Caco-2 (cell line): Measurements from ENCODE around the gene TOR1B. TPM values are rescaled to one million over a fixed set of nuclear protein-coding genes. Genes with fewer than 3 reads are reported as not detected.
A peak's percentile ranks its signal among the peaks of the same experiment; 100 is the strongest.

Source experiments
- BruUV-seq: library from RNA; stranded (reverse); fragments of 400-500 nt; replicated peaks from 2 replicates; lab custom pipeline; 2021; lab: Mats Ljungman, UMichigan
- CTCF ChIA-PET: fragments of 300-600 bp; sonication (Branson Sonifier 250); formaldehyde crosslinking; loops from one replicate; lab custom pipeline; 2022; ENCODE audit warnings: antibody characterized with exemption; lab: Charles Lee
- POLR2A ChIA-PET: fragments of 300-600 bp; sonication (Branson Sonifier 250); formaldehyde crosslinking; loops from one replicate; lab custom pipeline; 2022; ENCODE audit warnings: antibody characterized with exemption; lab: Charles Lee
- DNase-seq, 2 experiments: peaks; one replicate each; pipeline versions ENCODE4 v3.0.0 to v3.0.0-alpha.2; 2020 to 2022
- H3K27me3 ChIP-seq: replicated peaks from 2 replicates; pipeline ENCODE4 v1.6.0; 2011; ENCODE audit warnings: low read length; ENCODE audit not compliant: control insufficient read depth, insufficient read depth
- H3K36me3 ChIP-seq: 2 replicates; pipeline ENCODE4 v1.5.1; 2011; ENCODE audit warnings: low read length; ENCODE audit not compliant: control insufficient read depth, insufficient read depth
- H3K4me1 ChIP-seq: fragments of 250-450 bp; sonication (Bioruptor Pico); 2 replicates; pipeline ENCODE4 v1.5.1; 2020; ENCODE audit warnings: mild to moderate bottlenecking
- H3K4me3 ChIP-seq: 2 replicates; pipeline ENCODE4 v1.5.1; 2011; ENCODE audit warnings: low read depth, mild to moderate bottlenecking, control low read depth, low read length
- H3K9me3 ChIP-seq: fragments of 250-450 bp; sonication (Bioruptor Pico); 2 replicates; pipeline ENCODE4 v1.5.1; 2020; ENCODE audit warnings: mild to moderate bottlenecking, moderate library complexity
- H3K27ac Mint-ChIP-seq: one replicate; pipeline ENCODE4 v1.8.0; 2022; ENCODE audit warnings: mixed read lengths; ENCODE audit not compliant: unreplicated experiment
- H3K27me3 Mint-ChIP-seq: one replicate; pipeline ENCODE4 v1.8.0; 2022; ENCODE audit warnings: mixed read lengths; ENCODE audit not compliant: insufficient read depth, unreplicated experiment
- H3K36me3 Mint-ChIP-seq: one replicate; pipeline ENCODE4 v1.8.0; 2022; ENCODE audit warnings: mild to moderate bottlenecking, mixed read lengths; ENCODE audit not compliant: insufficient read depth, unreplicated experiment
- H3K4me1 Mint-ChIP-seq: one replicate; pipeline ENCODE4 v1.8.0; 2022; ENCODE audit warnings: low read depth, mixed read lengths; ENCODE audit not compliant: unreplicated experiment
- H3K4me3 Mint-ChIP-seq: one replicate; pipeline ENCODE4 v1.8.0; 2022; ENCODE audit warnings: mild to moderate bottlenecking, moderate library complexity, mixed read lengths; ENCODE audit not compliant: unreplicated experiment
- H3K9me3 Mint-ChIP-seq: one replicate; pipeline ENCODE4 v1.8.0; 2022; ENCODE audit warnings: mixed read lengths; ENCODE audit not compliant: unreplicated experiment
- CTCF ChIP-seq, 2 experiments: fragments of 200-600 bp in 1 of 2; IDR thresholded peaks; 1 replicate in 1 of 2; 2 replicates in 1 of 2; pipeline versions ENCODE4 v1.5.1 to v1.8.0; 2011 to 2022; ENCODE audit warnings: antibody characterized with exemption in 1 of 2, control low read depth in 1 of 2, inconsistent platforms in 1 of 2, low read depth in 1 of 2, low read length in 1 of 2, mild to moderate bottlenecking in 1 of 2, moderate library complexity in 1 of 2; ENCODE audit not compliant: insufficient read depth in 1 of 2, severe bottlenecking in 1 of 2, unreplicated experiment in 1 of 2
- intact Hi-C: fragments of 100-400 bp; cut with micrococcal nuclease; formaldehyde crosslinking; loops from one replicate; pipeline ENCODE4 v1.10.0; 2022; ENCODE audit not compliant: unreplicated experiment
- total RNA-seq: library from RNA; stranded (reverse); gene quantifications from 2 replicates; pipeline ENCODE4 v1.2.3, GENCODE V29; 2022

The TOR1B gene
- total RNA-seq, 1 experiment from 2014 or later: 22.8 TPM

GRCh38 chr9:129828051-129828450, 25.1 kb downstream of the TOR1B start:
- no TSS peak for BruUV-seq
- TF ChIP-seq CTCF (IDR thresholded peaks at IDR 0.05; ENCODE audit: insufficient read depth in 1 of 2, low read depth in 1 of 2, low read length in 1 of 2, severe bottlenecking in 1 of 2, unreplicated experiment in 1 of 2): no peak
- Mint-ChIP-seq H3K9me3 (no peaks in the 10 kb centered on the region), H3K27me3 (no peaks in the 10 kb centered on the region), H3K4me3 (no peak overlapping the region), H3K4me1 (peaks cover 6% of the 10 kb centered on the region), H3K27ac (no peak overlapping the region), H3K36me3 (peaks cover 52% of the 10 kb centered on the region)
- intact Hi-C loops: no loop called here
- no peak for DNase-seq
- H3K9me3 ChIP-seq: no peaks in the 10 kb centered on the region
- ChIA-PET POLR2A (no interaction called here), CTCF (no interaction called here)
- H3K4me3 ChIP-seq: no peak overlapping the region
- no peaks in the 10 kb centered on the region; the same call in 1 of the 2 replicates for H3K36me3 ChIP-seq
- no peaks in the 10 kb centered on the region for H3K4me1 ChIP-seq
- no peaks in the 10 kb centered on the region for H3K27me3 ChIP-seq

- Histone ChIP-seq H3K9me3 (no peaks in the 10 kb centered on the region), H3K36me3 (no peaks in the 10 kb centered on the region; the same call in 1 of the 2 replicates), H3K27me3 (no peaks in the 10 kb centered on the region), H3K4me3 (no peak overlapping the region), H3K4me1 (peaks cover 2% of the 10 kb centered on the region; the same call in 1 of the 2 replicates)
- intact Hi-C loops: no loop called here
- H3K9me3 Mint-ChIP-seq: no peaks in the 10 kb centered on the region
- H3K4me3 Mint-ChIP-seq: no peak overlapping the region
- POLR2A ChIA-PET: no interaction called here
- no peaks in the 10 kb centered on the region for H3K27me3 Mint-ChIP-seq
- CTCF ChIA-PET: no interaction called here
- H3K27ac Mint-ChIP-seq: no peak overlapping the region
- TF ChIP-seq CTCF (IDR thresholded peaks at IDR 0.05; ENCODE audit: insufficient read depth in 1 of 2, low read depth in 1 of 2, low read length in 1 of 2, severe bottlenecking in 1 of 2, unreplicated experiment in 1 of 2): no peak
- H3K4me1 Mint-ChIP-seq: peaks cover 13% of the 10 kb centered on the region
- BruUV-seq: no TSS peak
- peaks cover 54% of the 10 kb centered on the region for H3K36me3 Mint-ChIP-seq
- DNase-seq: no peak
Observed at GRCh38 chr9:129828969-129829368, 26.0 kb downstream of the TOR1B start.

- H3K4me1 Mint-ChIP-seq: peaks cover 11% of the 10 kb centered on the region
- no peaks in the 10 kb centered on the region for H3K9me3 ChIP-seq
- H3K27me3 Mint-ChIP-seq: no peaks in the 10 kb centered on the region
- DNase-seq: no peak
- H3K4me3 Mint-ChIP-seq: peak overlapping the region; percentile 100
- H3K36me3 Mint-ChIP-seq: peaks cover 56% of the 10 kb centered on the region
- no peak overlapping the region for H3K27ac Mint-ChIP-seq
- intact Hi-C loops: no loop called here
- BruUV-seq: no TSS peak
- no peaks in the 10 kb centered on the region; the same call in 1 of the 2 replicates for H3K36me3 ChIP-seq
- CTCF ChIA-PET: no interaction called here
- no peak overlapping the region for H3K4me3 ChIP-seq
- H3K27me3 ChIP-seq: no peaks in the 10 kb centered on the region
- POLR2A ChIA-PET: no interaction called here
- no peak for TF ChIP-seq CTCF (IDR thresholded peaks at IDR 0.05; ENCODE audit: insufficient read depth in 1 of 2, low read depth in 1 of 2, low read length in 1 of 2, severe bottlenecking in 1 of 2, unreplicated experiment in 1 of 2)
- H3K4me1 ChIP-seq: peaks cover 3% of the 10 kb centered on the region; the same call in 1 of the 2 replicates
- no peaks in the 10 kb centered on the region for H3K9me3 Mint-ChIP-seq
Observed at GRCh38 chr9:129832982-129833381, 30.0 kb downstream of the TOR1B start.
